Thymus (tissue), 11 donors: ENCODE data around the gene NDUFAF8. TPM values are rescaled to one million over a fixed set of nuclear protein-coding genes. Genes with fewer than 3 reads are reported as not detected.

Experiments used
- DNase-seq, 9 donors: peaks; one replicate each; pipeline ENCODE4 v3.0.0-alpha.2; 2013; ENCODE audit warnings: low spot score in 9 of 9, low read depth in 6 of 9, missing footprints in 1 of 9
- H3K27ac ChIP-seq, 2 donors: one replicate each; pipeline ENCODE4 v1.5.1; 2013; ENCODE audit warnings: control low read depth in 1 of 2, low read depth in 1 of 2, low read length in 1 of 2, mild to moderate bottlenecking in 1 of 2, moderate library complexity in 1 of 2
- H3K27me3 ChIP-seq, 2 donors: one replicate each; pipeline ENCODE4 v1.5.1; 2013; ENCODE audit warnings: low read length in 1 of 2; ENCODE audit not compliant: control insufficient read depth in 2 of 2, insufficient read depth in 1 of 2
- H3K36me3 ChIP-seq, 2 donors: one replicate each; pipeline ENCODE4 v1.5.1; 2013; ENCODE audit warnings: low read length in 1 of 2, mild to moderate bottlenecking in 1 of 2, moderate library complexity in 1 of 2; ENCODE audit not compliant: control insufficient read depth in 2 of 2, insufficient read depth in 2 of 2
- H3K4me1 ChIP-seq, 2 donors: one replicate each; pipeline ENCODE4 v1.5.1; 2013; ENCODE audit warnings: low read length in 2 of 2; ENCODE audit not compliant: control insufficient read depth in 2 of 2, insufficient read depth in 2 of 2
- H3K4me3 ChIP-seq, 2 donors: one replicate each; pipeline ENCODE4 v1.5.1; 2013; ENCODE audit warnings: low read length in 2 of 2, control low read depth in 1 of 2, mild to moderate bottlenecking in 1 of 2
- H3K9me3 ChIP-seq, 2 donors: one replicate each; pipeline ENCODE4 v1.5.1; 2013; ENCODE audit warnings: low read length in 1 of 2, mild to moderate bottlenecking in 1 of 2; ENCODE audit not compliant: control insufficient read depth in 2 of 2, insufficient read depth in 1 of 2
- WGBS: extraction: QIAGEN DNeasy Blood & Tissue Kit; methylation state at CpG from one replicate; pipeline ENCODE4 v1.1.7; 2013; 5-methylcytosine and 5-hydroxymethylcytosine counted together
- polyA plus RNA-seq: library from polyadenylated mRNA; stranded (reverse); fragments of 200-250 nt; gene quantifications from one replicate; pipeline ENCODE4 v1.2.3, GENCODE V29; 2013
- total RNA-seq: library from RNA; stranded (reverse); fragments of 120-200 nt; gene quantifications from one replicate; pipeline ENCODE4 v1.2.4, GENCODE V29; 2013
- donor health status: healthy.

Gene NDUFAF8
- total and polyA plus RNA-seq, 2 donors, result 47.1 to 101 TPM

DNA sequence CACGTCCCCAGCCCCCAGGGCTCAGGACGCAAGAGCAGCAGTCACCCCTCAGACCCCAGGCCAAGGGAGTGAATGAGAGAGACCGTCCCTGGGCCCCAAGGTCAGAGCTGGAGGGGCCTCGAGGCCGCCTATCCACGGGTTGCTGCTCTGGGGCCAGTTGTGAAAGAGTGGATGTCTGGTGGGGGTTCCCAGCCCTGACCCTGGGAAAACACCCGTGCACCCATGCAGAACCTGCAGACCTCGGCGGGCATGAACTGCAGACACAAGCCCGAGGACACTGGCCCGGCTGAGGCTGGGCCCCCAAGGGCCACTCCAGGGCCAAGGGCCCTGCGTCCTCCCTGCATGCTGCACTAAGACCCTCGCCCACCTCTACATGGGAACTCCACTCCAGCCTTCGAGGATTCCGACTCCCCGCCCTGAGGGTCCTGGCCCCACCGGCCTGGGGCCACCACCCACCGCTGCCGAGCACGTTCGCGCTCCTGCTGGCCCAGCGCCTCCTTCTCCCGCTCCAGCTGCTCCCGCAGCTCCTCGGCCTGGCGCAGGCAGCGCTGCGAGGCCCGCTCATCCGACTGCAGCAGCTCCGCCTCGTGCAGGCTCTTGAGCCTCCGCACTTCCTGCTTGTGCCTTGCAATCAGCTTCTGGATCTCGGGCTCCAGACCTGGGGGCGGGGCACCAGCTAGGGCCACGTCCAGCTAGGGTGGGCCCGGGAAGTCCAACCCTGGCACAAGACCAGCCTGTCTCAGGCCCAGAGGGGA is 45.5 kb upstream of the NDUFAF8 start:
- no peaks in the 10 kb centered on the region for H3K4me1 ChIP-seq
- no peak overlapping the region for H3K4me3 ChIP-seq
- no peaks in the 10 kb centered on the region for H3K9me3 ChIP-seq
- 96% methylated on average over 38 of the region's 38 CpGs for WGBS
- H3K27ac ChIP-seq, result no peak overlapping the region
- no peaks in the 10 kb centered on the region for H3K27me3 ChIP-seq
- no peak for DNase-seq
- H3K36me3 ChIP-seq, result peaks cover 27 to 89% of the 10 kb centered on the region in 2 donors

DNA sequence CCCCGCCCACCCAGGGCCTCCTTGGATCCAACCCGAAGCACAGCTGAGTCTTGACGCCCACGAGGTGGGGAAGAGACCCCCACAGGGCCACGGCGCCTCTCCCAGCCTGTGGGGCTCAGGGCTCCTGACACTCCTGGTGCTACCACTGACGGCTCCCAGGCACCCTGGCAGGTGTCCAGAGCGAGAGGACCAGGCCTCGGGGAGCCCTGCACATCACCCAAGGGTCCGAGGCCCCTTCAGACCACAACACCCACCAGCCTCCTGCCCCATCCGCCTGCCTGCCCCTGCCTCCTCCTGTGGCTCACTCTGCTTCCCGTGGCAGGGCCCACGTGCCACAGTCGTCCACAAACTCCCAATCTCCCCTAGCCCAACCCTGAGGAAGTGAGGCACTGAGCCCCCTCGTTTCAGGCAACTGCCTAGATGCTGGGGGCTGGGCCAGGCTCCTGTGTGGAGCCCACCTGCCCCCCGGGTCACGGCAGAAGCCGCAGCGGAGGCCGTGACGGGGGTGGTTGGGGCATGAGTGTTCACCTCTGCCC is 44.8 kb upstream of the NDUFAF8 start:
- WGBS, result 96% methylated on average over 21 of the region's 21 CpGs
- H3K4me1 ChIP-seq, result no peaks in the 10 kb centered on the region
- no peaks in the 10 kb centered on the region for H3K27me3 ChIP-seq
- H3K9me3 ChIP-seq, result no peaks in the 10 kb centered on the region
- no peak overlapping the region for H3K4me3 ChIP-seq
- no peak overlapping the region for H3K27ac ChIP-seq
- H3K36me3 ChIP-seq, result peaks cover 29 to 89% of the 10 kb centered on the region in 2 donors
- no peak for DNase-seq

DNA sequence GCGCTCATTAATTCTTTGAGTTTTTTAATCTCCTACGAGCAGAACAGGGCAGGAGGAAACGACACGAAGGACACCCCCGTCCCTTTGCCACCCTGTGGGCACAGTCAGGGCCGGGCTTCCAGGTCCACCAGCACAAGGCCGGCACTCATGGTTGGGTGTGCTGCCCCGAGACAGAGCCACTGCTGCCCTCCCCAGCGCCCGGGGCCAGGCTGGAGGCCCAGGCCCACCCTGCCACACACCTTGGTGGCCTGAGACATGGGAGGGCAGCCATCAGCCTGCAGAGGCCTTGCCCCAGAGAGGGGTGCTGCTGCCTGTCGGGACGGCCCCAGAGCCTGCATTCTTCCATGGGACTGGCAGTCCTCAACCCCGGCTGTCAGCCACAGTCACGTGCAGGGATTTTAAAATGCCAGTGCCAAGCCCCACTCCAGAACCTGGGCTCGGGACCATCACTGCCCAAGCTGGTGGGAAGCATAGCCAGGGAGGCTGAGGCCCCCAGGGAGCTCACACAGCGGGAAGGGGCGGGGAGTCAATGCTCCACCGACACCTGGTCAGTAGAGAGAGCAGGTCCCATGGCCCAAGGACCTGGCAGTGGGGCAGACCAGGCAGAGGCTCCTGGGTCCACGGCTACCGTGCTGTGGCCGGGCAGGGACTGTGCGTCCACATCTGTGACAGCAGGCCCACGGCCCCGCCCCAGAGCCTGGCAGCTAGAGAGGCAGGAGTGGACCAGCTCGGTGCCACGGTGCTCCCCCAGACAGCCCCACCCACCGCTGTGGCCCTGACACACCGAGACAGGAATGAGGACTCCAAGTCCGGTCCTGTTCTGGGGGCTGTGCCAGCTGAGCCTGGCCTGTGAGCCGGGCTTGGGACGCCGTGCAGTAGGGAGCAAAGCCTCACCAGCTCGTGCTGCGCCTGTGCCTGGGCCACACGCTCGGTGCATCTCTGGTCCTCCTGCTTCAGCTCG is 43.9 kb upstream of the NDUFAF8 start:
- Histone ChIP-seq H3K27ac (no peak overlapping the region), H3K9me3 (no peaks in the 10 kb centered on the region), H3K36me3 (peaks cover 37 to 88% of the 10 kb centered on the region in 2 donors), H3K4me3 (no peak overlapping the region), H3K4me1 (no peaks in the 10 kb centered on the region), H3K27me3 (no peaks in the 10 kb centered on the region)
- no peak for DNase-seq
- 93% methylated on average over 37 of the region's 37 CpGs for WGBS

DNA sequence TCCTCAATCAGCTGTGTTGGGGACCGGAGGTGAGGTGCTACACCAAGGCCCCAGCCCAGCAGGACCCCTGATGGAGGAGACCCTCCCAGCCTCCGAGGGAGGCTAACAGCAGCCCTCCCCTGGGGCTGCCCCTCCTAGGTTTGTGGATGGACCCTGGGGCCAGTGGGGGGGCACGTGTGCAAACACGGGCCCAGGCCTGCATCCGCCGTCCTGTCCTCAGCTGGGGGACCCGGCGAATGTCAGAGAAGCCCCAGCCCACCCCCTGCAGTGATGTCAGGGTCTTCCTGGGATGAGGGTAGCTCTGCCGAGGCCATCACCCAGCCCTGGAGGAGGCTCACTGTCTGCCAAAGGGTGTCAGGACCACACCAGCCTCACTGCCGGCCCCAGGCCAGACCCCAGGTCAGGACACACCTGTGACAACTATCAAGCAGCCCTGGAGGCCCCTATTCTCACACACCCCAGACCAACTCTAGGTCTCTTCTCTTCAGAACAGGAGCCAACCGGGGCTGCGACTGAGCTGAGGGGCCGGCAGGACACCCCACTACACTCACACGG is 43.1 kb upstream of the NDUFAF8 start:
- no peak for DNase-seq
- Histone ChIP-seq H3K4me1 (no peaks in the 10 kb centered on the region), H3K9me3 (no peaks in the 10 kb centered on the region), H3K36me3 (peaks cover 34 to 80% of the 10 kb centered on the region in 2 donors), H3K4me3 (no peak overlapping the region), H3K27me3 (no peaks in the 10 kb centered on the region), H3K27ac (no peak overlapping the region)
- 93% methylated on average over 14 of the region's 14 CpGs for WGBS

DNA sequence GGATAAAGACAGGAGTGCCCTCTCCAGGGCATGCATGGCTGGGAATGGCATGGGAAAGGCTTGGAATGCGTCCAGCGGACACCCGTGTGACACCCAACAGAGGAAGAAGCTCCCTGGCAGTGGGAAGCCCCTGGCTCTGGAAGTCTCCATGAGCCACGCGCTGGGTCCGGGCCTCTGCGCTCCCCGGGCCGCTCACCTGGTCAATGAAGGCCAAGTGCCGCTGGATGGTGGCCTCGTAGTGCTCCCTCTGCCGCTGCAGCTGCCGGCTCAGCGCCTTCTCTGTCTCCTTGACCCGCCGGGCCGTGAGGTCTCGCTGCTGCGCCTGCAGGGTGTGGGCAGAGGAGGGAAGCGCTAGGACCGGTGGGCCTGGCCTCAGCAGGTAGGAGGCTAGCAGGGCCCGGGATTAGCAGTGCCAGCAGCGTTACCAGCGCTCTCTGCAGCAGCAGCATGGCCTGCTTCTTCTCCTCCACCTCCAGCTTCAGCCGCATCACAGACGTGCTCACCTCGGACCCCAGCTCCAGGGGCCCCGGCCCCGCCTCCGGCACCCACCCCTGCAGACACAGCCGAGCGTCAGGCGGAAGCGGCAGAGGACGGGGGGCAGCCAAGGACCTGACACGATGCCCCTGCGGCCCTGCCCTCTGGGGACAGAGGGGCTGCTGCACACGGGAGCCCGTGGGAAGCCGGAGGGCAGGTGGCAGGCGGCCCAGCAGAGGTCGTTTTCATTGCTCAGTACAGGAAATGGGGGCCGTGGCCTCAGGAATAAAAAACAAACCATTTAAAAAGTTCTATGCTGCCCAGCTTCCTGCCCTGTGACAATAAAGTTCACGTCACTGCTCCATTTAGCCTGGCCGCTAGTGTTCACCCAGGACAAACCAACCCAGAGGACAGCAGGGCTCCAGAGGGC is 42.4 kb upstream of the NDUFAF8 start:
- H3K4me3 ChIP-seq, result no peak overlapping the region
- DNase-seq, result no peak
- no peaks in the 10 kb centered on the region for H3K9me3 ChIP-seq
- WGBS, result 93% methylated on average over 45 of the region's 45 CpGs
- no peaks in the 10 kb centered on the region for H3K27me3 ChIP-seq
- H3K36me3 ChIP-seq, result peaks cover 37 to 77% of the 10 kb centered on the region in 2 donors
- no peak overlapping the region for H3K27ac ChIP-seq
- H3K4me1 ChIP-seq, result no peaks in the 10 kb centered on the region

DNA sequence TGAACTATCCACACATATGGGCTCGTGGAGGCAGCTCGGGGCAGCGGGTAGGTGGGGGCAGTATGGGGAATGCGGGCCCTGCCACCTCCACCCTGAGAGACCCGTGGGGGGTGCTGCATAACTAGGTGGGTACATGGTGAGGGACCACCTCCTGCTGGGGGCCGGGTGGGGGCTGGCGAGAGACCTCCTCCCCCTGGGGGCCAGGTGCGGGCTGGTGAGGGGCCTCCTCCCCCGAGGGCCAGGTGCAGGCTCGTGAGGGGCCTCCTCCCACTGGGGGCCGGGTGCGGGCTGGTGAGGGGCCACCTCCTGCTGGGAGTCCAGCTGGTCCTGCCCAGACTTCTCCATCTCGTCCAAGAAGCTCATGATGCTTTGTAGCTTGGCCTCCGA is 41.7 kb upstream of the NDUFAF8 start:
- Histone ChIP-seq H3K36me3 (peaks cover 37 to 75% of the 10 kb centered on the region in 2 donors), H3K4me3 (no peak overlapping the region), H3K27ac (no peak overlapping the region), H3K4me1 (no peaks in the 10 kb centered on the region), H3K9me3 (no peaks in the 10 kb centered on the region), H3K27me3 (no peaks in the 10 kb centered on the region)
- no peak for DNase-seq
- WGBS, result 91% methylated on average over 14 of the region's 14 CpGs

DNA sequence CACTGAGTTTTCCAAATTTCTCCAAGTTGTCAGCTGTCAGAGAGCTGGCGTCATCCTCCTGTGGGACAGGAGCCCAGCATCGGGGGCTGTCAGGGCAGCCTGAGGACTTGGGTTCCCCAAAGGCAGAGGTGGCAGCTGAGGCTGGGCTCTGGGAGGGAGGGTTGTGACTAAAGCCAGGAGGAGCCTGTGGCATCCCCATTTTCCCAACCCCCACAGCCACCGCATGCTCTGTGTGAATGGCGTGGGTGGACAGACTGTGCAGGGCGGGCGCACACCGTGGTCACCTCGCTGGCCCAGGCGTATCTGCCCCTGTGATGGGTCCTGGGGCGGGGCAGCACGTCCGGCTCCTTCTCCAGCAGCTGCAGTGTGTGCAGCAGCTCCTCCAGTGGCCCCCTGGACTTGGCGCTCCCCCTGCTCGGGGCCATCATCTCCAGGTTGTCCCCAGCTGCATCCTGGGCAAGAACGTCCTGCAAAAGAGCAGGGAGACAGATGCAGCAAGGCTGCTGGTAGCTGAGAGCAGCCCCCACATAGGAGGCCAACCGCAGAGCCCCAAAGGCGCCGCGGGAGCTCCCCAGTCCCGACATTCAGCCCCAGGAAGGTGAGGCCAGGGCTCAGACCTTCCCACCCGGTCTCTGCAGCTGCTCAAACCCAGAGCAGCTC is 41.2 kb upstream of the NDUFAF8 start:
- Histone ChIP-seq H3K9me3 (no peaks in the 10 kb centered on the region), H3K36me3 (peaks cover 37 to 76% of the 10 kb centered on the region in 2 donors), H3K27me3 (no peaks in the 10 kb centered on the region), H3K4me1 (no peaks in the 10 kb centered on the region), H3K4me3 (no peak overlapping the region), H3K27ac (no peak overlapping the region)
- DNase-seq, result no peak
- 95% methylated on average over 21 of the region's 21 CpGs for WGBS
